Measurements from ENCODE around the gene DPH5.
"Not testable (repeated sequence)": the region's sequence is repeated elsewhere in the genome, so short reads cannot be mapped to it uniquely, and the experiment has no call there.

DPH5 gene

DNA sequence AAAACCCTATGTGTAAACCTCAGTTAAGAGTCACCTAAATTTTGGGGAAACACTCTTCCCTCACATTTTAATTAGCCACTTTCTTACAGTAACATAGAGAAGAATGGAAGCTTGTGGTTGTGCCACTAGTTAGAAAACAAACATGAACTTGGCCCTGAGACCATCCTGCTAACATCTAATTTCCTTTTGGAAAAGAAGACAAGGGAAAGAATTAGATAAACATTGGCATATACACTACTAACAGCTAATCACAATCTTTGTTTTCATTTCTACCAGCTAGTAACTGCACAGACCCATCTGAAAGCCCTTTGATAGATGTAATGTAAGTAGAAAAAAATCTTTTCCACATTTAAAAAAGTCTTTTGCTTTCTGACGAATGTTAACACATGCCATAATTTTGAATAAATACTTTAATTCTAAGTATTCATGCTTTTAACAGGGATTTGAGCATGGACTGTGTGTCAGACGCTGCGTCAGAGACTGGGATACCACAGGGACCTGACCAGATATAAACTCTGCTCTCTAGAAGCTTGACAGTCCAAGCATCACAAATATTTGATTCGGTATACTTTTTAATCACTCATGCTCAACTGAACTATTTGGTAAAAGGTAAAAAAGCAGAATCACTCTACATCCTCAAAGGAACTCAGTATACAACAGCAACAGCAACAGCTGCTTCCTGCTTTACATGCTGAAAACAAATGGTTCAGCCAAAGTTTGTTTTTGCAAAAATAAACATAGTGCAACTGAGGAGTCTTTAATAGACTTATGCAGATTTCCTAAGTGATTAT is 30.2 kb downstream of the DPH5 start:
- FAIRE-seq (no peak), DNase-seq (ENCODE audit: insufficient read length, low spot score) (no peak)

DNA sequence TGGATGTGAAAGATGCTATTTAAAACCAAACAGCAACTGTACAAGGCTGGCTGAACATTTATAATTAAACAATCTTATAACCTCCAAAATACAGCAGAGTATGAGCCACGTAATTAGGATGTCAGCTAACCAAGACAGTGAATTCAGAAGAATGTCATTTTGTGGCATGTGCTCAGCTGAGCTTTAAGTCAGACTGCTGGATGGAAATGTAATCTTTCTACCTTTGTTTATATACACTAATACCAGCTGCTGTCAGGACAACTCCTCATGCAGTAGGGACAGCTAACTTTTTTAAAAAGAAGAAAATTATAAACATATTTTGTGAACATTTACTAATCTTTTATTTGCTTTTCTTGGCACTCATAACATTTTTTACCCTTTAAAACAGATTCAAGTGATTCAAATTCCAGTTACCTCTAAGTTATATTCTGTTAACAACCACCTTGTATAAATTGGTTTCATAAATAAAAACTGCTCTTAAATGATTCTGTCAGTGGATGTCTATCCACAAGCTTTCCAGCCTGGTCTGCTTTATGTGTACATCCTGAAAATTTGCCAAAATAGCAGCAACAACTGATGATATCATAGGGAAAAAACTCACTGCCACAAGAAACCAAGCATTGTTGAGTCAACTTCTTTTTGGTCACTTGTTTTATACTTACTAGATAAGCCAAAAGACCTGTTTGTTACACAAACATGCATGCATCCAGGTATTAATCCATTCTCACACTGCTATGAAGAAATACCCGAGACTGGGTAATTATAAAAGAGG is 36.1 kb downstream of the DPH5 start:
- peak; percentile 18 for DNase-seq (ENCODE audit: insufficient read length, low spot score)
- no peak for FAIRE-seq

DNA sequence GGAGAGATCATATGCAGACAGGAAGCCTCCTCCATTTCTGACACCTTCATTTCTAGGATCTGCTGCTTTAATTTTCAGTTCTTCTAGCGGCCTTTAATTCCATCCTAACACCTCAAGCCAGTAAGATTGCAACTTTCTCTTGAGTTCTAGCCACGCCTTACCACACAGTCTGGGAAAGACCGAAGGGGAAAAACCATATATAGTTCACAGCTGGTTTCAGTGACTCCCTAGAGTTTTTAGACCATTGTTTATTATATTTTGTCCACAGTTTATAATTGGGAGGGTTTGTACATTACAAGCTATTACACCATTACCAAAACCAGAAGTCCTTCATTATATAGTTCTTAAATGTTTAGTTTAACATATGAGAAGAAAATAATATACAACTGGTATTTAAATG is 37.5 kb downstream of the DPH5 start:
- FAIRE-seq, result no peak
- no peak for DNase-seq (ENCODE audit: insufficient read length, low spot score)

DNA sequence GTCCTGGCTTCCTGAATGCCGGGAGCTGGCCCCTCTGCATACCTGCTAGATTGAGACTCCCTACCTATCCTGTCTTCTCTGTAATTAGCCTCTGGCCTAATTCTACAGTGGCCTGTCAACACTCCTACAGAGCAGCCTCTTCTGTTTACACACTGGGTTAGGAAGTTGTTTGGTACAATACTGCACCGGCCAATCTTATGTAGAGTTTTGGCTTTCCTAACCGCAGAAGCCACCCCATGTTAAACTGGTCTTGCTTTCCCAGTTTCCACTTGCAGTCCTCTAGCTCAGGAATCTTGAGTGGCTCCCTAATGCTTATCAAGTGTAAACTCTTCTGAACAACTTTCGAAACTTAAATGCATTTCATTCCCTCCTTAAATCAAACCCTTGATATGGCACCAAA is 42.8 kb downstream of the DPH5 start:
- no peak for FAIRE-seq

DNA sequence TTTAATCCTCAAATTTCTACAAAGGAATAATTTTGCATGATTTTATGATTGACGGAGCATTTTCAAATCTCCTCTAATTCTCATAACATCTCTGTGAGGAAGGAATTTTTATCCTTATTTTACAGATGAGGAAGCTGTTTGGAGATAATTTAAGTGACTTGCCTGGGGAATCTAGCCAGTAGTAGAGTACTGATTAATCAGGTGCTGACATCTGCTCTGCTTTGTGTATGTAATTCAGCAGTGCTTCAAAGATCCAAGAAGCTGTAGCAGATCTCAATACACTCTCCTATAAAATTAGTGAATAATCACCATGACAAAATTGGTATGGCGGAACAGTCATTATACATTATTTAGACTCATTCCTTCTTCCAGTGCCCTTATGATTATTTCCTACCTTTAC is 46.0 kb downstream of the DPH5 start:
- no peak for FAIRE-seq
- no peak for DNase-seq (ENCODE audit: insufficient read length, low spot score)

More for the DNA sequence above, 42.8 kb downstream of the DPH5 start:
- DNase-seq (ENCODE audit: insufficient read length, low spot score), result no peak

DNA sequence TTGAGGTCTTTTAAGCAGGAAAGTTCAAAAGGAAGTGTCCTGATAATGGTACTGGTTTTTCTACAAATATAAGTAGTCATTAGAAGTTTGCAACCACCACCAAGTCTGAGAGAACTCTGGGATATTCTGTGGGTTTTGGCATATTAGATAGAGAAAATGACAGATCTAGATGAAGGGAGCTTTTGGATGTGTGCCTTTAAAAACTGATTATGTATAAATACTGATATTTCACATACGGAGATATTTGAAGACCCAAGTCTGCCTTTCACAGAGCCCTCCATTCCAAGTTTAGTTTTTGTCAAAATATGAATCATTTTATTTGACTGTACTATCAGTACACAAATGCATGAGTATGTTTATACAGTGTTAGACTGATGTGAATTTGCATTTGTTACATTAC is 48.6 kb downstream of the DPH5 start:
- DNase-seq (ENCODE audit: insufficient read length, low spot score) (no peak), FAIRE-seq (no peak)

DNA sequence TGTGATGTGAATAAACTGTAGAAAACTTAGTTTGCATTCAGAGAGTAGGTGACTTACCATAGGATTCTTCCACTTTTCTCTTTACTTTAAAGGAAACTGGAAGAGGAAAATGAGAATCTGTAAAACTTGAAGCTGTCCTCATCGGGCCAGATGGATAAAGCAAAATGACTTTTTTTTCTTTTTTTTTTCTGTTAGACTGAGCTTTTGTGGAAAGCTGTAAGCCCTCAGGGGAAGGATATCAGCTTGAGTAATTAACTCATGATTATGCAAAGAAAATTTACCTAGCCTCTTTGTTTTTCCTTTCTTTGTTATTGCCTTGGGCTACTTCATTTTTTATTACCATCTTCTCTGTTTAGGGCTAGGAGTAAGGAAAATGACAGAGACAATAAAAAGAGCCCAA is 53.4 kb downstream of the DPH5 start:
- no peak for DNase-seq (ENCODE audit: insufficient read length, low spot score)
- no peak for FAIRE-seq

DNA sequence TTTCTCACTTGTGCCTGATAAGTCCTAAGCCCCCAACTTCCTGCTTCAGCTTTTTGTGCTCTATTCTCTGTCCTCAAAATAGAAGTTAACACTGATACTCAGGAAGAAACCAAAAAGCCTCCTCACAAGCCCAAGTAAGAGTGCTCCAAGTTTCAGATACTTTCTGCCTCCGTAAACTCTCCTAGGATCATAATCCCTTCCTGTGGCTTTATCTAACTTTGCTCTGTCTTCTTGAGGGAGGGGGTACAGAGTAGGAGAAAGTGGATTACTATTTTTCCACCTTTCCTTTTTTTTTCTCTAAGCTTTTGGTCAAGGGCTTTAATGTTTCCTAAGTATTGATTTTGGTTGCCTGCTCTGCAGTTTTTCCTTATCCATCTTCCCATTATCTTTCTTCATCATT is 54.6 kb downstream of the DPH5 start:
- FAIRE-seq (no peak), DNase-seq (ENCODE audit: insufficient read length, low spot score) (no peak)

DNA sequence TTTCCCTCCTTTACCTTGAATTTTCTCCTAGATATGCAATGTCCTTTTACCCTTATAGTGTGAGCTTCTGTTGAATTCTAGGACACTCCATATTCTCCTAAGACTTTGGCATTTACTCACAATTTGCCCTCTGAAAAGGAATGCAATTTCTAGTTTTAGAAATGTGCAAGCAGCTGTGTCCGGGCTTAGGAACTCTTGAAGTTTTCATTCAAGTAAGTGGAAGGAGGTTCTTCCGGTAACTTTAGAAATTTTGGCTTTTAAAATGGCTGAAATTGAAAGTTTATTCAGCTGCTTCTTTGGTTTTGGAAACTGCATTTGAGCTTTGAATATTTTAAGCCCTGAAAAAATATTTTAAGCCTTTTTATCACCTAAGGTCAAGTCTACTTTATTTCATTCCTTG is 56.3 kb downstream of the DPH5 start:
- FAIRE-seq (no peak), DNase-seq (ENCODE audit: insufficient read length, low spot score) (no peak)

DNA sequence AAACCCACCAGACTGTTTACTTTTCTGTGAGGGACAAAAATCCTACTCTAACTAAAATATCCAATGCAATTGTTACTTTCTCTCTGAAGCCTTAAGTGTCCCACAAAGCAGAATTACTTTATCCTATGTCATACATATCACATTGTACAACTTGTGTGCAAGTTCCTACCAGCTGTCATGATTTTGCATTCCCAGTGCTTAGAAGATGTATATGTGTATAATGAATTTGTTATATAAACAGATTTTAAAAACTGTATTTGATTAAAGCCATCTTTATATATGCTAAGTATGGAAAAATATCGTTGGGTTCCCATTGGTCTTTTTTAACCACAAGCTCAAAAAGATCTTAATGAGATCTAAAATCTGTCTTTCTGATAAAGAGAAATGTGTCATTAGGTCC is 57.0 kb downstream of the DPH5 start:
- DNase-seq (ENCODE audit: insufficient read length, low spot score) (no peak), FAIRE-seq (no peak)

DNA sequence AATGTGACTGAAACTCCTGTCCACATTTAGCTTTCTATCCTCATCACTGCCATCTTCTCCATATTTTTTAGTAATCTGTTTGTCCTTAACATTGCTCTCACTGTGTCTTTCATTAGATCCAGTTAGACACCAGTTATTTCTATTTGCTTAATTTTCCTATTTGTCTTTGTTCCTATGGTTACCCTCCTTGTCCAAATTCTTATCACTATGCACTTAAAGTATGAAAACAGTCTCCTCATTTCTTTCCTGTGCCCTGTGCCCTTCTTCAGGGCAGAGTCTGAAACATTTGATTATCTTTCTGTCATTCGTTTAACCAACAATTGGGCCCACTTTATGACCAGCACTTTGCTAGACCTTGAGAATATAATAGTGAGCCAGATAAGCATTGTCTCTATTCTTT is 65.5 kb downstream of the DPH5 start:
- FAIRE-seq, result no peak
- DNase-seq (ENCODE audit: insufficient read length, low spot score), result no peak

DNA sequence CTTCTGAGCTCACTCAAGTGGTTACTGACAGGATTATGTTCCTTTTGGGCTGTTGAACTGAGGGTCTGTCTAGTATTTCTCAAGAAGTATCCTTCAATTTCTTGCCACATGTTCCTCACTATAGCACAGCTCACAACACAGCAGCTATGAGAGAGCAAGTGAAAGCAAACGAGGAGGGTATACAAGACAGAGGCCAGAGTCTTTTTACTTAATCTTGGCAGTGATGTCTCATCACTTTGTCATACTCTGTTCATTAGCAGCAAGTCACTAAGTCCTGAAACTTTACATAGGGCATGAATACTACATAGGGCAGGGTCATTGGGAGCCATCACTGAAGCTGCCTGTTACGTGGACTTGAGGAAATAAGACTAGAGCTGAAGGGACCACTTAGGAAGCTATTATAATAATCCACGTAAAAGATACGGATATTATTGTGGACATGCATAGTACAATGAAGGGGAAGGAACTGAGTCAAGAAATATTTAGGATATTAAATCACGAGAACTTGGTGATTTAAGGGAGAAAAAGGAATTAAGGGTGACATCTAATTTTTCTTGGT is 66.0 kb downstream of the DPH5 start:
- DNase-seq (ENCODE audit: insufficient read length, low spot score) (no peak), FAIRE-seq (no peak)

DNA sequence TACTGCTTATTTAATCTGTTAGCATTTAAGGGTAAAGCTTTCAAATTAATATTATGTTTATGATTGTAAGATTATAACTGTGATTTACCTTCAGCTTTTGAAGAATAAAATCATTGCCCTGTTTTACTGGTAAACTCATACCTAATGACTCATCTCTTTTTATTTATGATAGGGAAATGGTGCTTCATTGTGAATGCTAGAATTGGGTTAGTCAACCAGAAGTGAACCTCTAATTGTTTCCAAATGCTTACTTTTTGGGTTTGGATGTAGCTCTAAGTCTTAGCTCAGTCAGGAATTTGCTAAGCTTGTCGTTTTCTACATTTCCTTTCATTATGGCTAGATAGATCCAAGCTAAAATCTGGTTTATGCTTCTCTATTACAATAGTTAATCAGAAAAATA is 70.3 kb downstream of the DPH5 start:
- DNase-seq (ENCODE audit: insufficient read length, low spot score) (peak; percentile 1), FAIRE-seq (no peak)

DNA sequence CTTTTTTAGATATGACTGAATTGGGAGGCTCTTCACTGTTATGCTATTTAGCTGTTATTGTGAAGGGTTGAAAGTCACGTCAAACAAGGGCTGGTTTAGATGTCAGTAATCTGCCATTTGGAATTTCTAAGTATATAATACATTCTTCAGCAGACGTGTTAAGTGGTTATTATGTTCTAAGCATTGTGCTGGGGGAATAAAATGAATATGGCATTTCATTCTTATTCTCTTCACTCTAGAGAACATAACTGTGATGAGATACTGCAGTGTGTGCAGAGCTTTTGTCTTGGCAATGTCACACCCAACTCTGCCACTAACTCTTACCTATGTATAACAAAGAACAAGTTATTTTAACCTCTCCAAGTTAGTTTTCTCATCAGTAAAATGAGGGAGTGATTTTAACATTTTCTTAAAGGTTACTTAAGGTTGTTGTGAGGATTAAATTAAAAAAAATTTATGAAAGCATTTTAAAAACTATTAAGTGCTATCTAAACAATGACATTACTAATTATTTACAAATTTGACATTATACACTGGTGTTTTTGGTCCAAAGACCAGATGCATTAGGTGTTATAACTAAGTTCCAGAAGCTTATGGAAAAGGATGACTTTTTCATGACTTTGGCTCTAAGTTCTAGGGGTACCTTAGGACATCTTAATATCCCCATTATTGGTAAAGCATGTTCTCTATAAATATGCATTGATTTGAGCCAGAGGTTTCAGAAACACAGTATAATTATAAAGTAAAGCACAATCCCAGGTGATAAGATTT is 71.4 kb downstream of the DPH5 start:
- DNase-seq (ENCODE audit: insufficient read length, low spot score) (no peak), FAIRE-seq (no peak)

DNA sequence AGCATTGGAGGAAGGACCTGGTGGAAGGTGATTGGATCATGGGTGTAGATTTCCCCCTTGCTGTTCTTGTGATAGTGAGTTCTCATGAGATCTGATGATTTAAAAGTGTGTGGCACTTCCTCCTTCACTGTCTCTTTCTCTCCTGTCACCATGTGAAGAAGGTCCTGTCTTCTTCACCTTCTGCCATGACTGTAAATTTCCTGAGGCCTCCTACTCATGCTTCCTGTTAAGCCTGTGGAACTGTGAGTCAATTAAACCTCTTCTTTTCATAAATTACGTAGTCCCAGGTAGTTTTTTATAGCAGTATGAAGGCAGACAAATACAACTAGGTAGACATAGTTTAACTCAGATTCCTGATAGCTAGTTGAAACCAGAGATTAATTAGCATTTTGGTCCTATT is 72.6 kb downstream of the DPH5 start:
- FAIRE-seq; DNase-seq (ENCODE audit: insufficient read length, low spot score): not testable (repeated sequence)

DNA sequence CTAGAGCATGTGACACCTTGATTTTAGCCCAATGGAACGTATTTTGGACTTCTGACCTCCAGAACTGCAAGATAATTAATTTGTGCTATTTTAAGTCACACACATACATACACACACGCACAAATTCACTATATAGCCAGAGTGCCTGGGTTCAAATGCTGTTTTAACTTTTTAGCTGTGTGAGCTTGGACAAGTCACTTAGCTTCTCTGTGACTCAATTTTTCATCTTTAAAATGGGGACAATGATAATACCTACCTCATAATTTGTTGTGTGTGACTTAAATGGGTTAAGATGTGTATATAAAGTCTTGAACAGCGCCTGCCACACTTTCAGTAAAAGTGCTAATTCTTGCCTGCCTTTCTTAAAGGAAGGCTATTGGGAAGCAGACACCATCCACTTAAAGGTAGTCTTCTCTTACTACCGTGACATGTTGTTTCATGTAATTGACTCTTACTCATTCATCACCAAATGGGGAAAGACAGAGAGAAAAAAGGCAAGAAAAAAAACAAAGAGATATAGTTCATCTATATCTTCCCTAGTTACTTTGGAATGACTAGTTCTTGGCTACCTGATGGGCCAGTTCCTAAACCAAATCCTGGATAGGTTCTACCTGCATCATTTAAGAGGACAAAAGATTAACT is 73.4 kb downstream of the DPH5 start:
- FAIRE-seq (no peak), DNase-seq (ENCODE audit: insufficient read length, low spot score) (no peak)

DNA sequence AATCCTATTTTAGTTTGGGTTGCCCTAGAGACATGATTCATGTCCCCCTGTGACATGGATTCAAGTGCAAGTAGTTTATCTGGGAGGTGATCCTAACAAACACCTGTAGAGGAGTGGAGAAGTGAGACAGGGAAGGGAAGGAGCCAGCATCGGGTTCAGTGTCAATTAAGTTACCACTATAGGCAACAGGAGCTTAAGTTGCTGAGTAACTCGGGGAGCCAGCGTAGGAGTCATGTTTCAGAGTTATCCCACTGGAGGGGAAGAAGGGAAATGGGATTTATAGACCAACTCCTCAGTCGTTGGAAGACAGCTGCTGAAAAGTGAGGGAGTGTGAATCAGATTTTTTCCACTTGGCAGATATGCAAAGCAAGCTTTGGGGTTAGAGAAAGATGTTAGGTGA is 74.8 kb downstream of the DPH5 start:
- FAIRE-seq, result no peak

DNA sequence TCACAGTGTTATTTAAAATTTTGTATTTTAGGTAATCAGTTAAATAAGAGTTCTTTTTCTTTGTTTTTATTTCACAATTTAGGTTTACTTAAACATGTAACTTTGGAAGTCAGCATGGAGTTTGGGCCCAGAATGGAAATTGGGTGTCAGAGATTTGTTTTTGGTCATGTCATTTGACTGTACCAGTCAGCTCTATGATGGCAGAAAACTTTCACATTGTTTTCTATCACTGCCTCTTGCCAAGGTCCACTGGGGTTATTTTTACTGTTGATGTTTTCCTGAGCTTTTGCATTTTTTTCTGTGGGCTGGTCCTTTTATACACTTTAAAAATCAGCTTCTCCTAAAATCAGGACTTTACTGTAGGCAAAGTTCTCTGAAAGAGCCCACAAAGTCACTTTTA is 75.2 kb downstream of the DPH5 start:
- DNase-seq (ENCODE audit: insufficient read length, low spot score) (no peak), FAIRE-seq (no peak)

More for the DNA sequence above, 74.8 kb downstream of the DPH5 start:
- peak; percentile 5 for DNase-seq (ENCODE audit: insufficient read length, low spot score)

DNA sequence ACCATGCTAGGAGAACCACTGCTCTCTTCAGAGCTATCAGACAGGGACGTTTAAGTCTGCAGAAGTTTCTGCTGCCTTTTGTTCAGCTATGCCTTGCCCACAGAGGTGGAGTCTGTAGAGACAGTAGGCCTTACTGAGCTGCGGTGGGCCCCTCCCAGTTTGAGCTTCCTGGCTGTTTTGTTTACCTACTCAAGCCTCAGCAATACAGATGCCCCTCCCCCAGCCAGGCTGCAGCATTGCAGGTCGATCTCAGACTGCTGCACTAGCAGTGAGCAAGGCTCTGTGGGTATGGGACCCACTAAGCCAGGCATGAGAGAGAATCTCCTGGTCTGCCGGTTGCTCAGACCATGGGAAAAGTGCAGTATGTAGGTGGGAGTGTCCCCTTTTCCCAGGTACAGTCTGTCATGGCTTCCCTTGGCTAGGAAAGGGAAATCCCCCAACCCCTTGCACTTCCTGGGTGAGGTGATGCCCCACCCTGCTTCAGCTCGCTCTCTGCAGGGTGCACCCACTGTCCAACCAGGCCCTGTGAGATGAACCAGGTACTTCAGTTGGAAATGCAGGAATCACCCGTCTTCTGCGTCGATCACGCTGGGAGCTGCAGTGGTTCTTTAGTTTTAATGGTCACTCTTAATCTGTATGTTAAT is 75.9 kb downstream of the DPH5 start:
- not testable (repeated sequence) for FAIRE-seq; DNase-seq (ENCODE audit: insufficient read length, low spot score)
